NOMO-1 (cell line): Measurements from ENCODE around the gene CBX2.

Source experiments
- DNase-seq, 2 experiments: peaks; one replicate each; lab custom pipeline; 2025; ENCODE audit not compliant: unreplicated experiment in 2 of 2; lab: John Stamatoyannopoulos, UW

Gene CBX2

DNA sequence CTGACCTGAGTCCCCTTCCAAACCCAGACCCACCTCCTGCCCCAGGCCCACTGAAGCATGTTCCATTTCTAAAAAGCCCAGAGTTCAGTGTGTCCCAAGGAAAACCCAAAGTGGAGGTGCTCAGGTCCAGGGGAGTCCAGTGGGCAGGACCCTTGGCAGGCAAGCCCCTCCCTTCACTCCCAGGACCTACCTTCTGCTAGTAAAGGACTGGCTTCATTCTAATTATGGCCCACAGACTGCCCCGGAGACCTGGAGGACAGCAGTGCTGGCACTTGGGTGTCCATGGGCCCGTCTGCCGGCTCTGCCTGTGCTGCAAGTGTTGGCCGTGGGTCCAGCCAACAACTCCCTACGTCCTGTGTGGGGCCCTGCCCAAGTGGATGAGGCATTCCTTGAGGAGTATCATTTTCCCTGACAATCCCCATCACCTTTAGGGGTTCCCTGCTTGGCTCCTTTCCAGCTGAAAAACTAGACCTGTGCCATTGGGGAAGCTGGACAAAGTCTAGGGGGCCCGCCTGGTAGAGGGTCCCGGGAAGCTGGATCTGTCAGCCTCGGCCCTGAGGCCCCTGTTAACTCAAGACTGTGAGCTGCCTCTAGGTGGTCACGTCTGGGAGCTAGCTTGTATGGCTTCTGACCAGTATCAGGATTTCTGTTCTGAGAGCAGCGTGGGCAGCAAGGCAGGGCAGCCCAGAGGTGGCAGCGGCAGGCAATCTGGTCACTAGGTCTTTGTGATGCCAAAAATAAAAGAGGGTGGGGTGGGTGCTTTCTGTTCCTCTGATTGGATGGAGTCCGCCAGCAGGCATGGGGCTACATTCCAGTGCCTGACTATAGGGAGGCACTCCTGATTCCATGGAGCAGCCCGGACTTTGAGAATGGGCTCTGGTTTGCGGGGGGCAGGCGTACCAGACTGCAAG lies 8.2 kb downstream of the CBX2 start:
- no peak for DNase-seq

- DNase-seq = no peak
Measured at GRCh38 chr17:79786930-79787643, 9.1 kb downstream of the CBX2 start.

GRCh38 chr17:79788455-79788854 lies 10.5 kb downstream of the CBX2 start:
- no peak for DNase-seq

GRCh38 chr17:79788989-79789942 lies 11.3 kb downstream of the CBX2 start:
- DNase-seq = no peak

GRCh38 chr17:79789943-79790804 lies 12.2 kb downstream of the CBX2 start:
- no peak for DNase-seq

GRCh38 chr17:79790805-79791734 lies 13.1 kb downstream of the CBX2 start:
- DNase-seq = no peak

GRCh38 chr17:79791735-79792161 lies 13.8 kb downstream of the CBX2 start:
- no peak for DNase-seq

- DNase-seq = no peak
Measured at GRCh38 chr17:79792341-79792871, 14.5 kb downstream of the CBX2 start.

- DNase-seq = no peak
Measured at GRCh38 chr17:79792984-79793923, 15.3 kb downstream of the CBX2 start.

GRCh38 chr17:79793924-79794304 lies 16.0 kb downstream of the CBX2 start:
- DNase-seq = no peak

DNA sequence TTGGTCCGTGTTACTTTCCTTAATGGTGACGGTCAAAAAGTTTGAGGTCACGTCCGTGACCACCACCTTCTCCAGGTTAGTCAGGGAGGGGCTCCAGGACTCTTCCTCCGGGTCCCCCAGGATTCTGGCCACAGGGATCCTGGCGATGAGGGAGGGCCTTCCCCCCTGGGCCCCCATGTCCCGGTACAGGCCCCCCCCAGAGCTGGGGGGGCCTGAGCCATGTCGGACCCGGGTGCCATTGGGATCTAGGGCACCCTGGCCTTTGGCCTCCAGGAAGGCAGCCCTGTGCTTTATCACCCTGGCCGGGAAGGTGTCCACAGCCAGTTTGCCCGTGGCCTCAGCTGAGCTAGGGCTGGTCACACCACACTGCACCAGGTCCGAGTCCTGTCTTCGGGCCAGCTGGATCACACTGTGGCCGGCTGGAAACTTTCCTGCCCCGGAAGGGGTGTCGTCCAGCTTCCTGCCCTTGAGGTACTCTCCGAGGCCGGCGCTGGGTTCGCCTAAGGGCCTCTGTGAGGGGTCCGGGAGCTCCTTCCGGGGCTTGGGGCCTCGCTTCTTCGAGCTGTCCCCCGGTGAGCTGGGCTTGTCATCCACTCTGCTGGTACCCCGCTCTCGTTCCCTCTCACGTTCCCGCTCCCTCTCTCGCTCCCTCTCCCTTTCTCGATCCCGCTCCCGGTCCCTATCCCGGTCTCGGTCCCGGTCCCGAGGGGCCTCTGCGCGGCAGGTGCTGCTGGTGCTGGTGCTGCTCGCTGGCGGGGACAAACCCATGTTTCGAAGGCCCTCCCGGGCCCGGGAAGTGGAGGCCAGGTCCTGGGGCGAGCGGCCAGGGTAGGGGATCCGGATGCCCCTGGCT lies 16.9 kb downstream of the CBX2 start:
- no peak for DNase-seq

DNA sequence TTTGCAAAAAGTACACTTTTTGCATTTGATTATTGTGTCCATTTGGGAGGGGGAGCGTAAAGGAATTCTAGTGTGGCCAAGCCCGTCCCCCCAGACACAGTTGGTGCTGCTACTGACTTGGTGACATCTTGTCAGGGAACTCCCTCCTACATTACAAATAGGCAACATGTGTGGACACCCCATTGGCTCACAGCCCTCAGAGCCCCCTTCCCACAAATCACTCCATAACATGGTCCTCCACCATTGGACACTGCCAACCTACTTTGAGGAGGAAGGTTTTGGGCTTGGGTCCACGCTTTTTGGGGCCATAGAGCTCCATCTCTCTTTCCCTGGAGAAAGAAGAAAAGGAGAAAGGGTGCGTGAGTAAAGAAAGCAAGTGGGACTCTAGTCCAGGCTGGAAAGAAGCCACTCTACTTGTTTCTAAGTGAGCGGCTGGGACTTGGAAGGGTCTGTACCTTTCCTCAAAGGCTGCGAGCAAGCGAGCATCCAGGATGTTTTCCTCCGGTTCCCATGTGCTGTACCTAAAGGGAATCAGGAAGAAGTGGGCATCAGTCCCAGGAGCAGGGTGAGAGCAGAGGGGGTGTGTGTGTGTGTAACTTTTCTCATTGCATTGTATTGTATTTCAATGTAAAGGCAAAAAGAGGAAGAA lies 18.0 kb downstream of the CBX2 start:
- peak in 1 of 2 experiments; percentile 71 for DNase-seq

GRCh38 chr17:79796444-79796762 lies 18.5 kb downstream of the CBX2 start:
- DNase-seq = peak in 1 of 2 experiments; percentile 55

- DNase-seq = peak; percentile 99
Measured at GRCh38 chr17:79796763-79797491, 19.0 kb downstream of the CBX2 start, which contains the start of gene CBX8. Gene CBX8, minus strand, starts transcription at chr17:79797077. Its CDS starts 79 bp downstream, at chr17:79796998.

GRCh38 chr17:79797492-79798298 lies 19.7 kb downstream of the CBX2 start:
- no peak for DNase-seq
